RCC 7860 (cell line): ENCODE results near the gene DGUOK.
"Not testable (repeated sequence)": the region's sequence is repeated elsewhere in the genome, so short reads cannot be mapped to it uniquely, and the experiment has no call there.

Experiments
- DNase-seq: peaks from one replicate; pipeline ENCODE4 v3.0.0-alpha.2; 2015; ENCODE audit warnings: low spot score
- FAIRE-seq: peaks from 2 replicates; lab custom pipeline; 2012; peaks lifted over from hg19 to GRCh38; lab: Jason Lieb, UNC

DGUOK gene

DNA sequence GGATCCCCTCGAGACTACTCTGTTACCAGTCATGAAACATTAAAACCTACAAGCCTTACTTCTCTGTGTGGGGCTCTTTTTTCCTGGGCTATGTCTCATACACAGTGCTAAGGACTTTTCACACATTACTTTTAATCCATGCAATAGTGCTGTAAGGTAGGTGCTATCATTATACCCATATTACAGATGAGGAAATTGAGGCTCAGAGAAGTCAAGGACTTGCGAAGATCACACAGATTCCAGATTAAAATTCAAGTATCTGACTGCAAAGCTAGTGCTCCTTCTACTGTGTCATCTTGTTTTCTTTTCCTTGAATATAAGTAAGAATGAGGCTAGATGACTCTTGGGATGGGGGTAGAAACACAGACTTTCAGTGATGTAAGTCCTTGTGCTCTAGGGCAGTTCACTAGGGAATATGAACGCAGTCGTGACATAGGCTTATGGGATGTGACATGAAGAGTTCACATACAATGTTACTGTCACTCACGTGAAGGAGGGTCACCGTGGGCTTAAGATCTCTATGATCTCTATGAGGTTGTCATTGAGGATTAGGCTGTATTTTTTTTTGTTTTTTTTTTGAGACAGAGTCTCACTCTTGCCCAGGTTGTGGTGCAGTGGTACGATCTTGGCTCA, 7.0 kb upstream of the DGUOK start:
- FAIRE-seq (no peak), DNase-seq (no peak)

DNA sequence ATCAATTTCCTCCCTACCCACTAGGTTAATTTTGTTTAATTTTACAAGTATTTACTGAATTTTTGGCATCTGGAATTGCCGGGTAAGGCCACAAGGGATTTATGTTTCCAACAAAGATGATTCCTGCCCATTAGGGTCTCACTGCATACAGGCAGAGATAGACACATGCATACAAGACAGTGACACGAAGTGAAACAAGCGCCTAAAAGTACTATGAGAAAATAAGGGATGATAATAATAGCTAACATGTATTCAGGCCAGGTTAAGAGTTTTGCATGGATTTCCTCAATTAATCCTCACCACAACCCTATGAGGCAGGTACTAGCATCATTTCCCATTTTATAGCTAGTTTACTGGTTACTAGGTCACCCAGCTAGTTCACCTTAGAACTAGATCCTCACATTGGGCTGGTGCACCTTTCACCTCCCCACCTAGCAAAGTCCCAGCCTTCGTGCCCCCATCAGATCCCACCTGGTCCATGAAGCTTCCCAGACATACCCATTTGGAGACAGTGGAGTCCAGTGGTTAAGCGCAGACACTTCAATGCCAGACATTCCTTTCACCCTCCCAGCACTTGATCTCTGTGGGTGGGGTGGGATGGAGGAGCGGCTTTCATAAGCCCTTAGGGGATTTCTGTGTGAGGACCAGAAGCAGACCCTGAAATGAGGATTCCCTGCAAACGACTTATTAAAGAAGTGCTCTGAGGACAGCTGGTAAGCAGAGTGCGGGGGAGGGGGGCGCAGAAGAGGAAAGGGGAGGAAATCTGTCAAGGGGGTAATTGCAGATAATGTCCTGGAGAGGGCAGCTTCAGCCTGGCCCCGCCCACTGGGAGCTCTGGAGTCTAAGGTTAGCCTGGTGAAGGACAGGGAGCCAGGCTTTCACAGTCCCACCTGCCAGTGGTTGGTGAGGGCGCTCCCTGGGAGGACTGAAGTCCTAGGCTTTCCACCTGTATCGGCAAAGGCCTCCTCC, 5.8 kb upstream of the DGUOK start:
- FAIRE-seq = no peak
- DNase-seq = no peak

GRCh38 chr2:73921581-73921980, 5.1 kb upstream of the DGUOK start:
- DNase-seq (no peak), FAIRE-seq (no peak)

DNA sequence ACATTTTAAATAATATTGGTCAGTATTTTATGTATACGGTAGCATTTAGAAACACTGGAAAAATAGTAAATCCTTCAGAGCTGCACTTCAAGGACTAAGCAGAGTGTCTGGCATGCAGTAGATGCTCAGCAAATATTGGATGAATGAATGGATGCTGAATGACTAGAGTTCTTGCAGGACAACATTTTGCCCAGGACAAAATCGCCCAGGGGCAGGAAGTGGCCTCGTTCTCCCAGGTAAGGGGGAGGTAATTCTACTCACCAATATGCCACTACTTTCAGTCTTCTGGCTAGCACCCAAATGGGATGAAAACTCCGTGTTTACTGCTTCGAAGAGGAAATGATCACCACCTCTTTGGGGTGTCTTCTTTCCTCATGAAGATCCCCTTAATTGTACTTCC, 4.0 kb upstream of the DGUOK start:
- no peak for FAIRE-seq
- DNase-seq = no peak

DNA sequence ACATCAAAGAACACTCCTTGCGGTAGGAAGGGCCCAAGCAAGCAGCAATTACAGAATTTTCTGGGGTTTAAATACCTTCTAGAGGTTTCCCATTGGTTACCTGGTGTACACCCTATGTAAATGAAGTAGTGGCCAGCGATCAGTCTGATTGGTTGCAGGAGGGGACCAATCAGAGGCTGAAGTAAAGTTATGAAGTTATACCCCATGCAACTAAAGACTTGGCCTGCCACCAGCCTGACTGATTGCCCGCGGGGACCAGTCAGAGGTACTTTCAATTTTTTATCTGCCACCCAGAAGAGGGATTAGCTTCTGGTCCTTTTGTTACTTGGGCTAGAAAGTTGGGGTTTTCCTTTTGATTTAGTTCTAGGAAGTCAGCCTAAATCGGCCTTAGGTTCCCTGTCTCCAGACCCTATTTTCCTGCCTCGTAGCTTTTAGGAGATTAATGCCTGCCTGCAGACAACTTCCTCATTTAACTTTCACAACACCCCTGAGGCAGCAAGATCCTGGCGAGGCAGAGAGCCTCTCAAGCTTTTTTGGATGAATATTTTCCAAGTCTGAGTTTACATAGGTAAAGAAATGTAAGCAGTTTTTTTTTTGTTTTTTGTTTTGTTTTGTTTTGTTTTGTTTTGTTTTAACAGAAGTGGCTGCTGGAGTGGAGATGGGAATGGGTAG, 1.5 kb upstream of the DGUOK start:
- no peak for DNase-seq
- FAIRE-seq = no peak

- DNase-seq (no peak), FAIRE-seq (no peak)
Measured at GRCh38 chr2:73925853-73926492, 707 bp upstream of the DGUOK start.

DNA sequence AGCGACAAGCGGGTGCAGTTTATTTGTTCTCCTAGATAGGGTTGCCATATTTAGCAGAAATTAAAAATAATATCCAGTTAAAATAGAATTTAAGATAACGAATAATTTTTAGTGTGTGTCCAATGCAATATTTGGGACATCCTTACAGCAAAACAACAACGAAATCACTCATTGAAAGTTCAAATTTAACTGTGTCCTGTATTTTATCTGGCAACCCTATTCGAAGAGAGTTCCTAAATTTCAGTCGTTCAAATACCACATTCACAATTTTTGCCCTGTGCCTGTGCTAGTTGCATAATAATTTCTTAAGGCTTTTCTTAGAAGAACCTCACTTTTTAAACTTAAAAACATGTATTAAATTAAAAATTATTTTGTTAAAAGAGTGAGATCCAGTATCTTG, 664 bp downstream of the DGUOK start:
- FAIRE-seq (no peak), DNase-seq (no peak)

DNA sequence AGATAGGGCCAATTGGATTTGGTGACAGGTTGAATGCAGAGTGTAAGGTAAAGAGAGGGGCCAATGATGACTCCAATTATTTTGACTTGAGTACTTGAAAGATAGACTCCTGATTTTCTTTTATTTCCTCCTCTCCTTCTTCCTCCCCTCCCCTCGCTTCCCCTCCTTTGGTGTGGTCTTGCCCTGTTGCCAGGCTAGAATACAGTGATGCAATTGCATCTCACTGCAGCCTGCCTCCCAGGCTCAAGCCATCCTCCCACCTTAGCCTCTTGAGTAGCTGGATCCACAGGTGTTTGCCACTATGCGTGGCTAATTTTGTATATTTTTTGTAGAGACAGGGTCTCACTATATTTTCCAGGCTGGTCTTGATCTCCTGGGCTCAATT, 2.3 kb downstream of the DGUOK start:
- FAIRE-seq (no peak), DNase-seq (no peak)

- FAIRE-seq (no peak), DNase-seq (no peak)
Measured at GRCh38 chr2:73930386-73930785, 3.7 kb downstream of the DGUOK start.

DNA sequence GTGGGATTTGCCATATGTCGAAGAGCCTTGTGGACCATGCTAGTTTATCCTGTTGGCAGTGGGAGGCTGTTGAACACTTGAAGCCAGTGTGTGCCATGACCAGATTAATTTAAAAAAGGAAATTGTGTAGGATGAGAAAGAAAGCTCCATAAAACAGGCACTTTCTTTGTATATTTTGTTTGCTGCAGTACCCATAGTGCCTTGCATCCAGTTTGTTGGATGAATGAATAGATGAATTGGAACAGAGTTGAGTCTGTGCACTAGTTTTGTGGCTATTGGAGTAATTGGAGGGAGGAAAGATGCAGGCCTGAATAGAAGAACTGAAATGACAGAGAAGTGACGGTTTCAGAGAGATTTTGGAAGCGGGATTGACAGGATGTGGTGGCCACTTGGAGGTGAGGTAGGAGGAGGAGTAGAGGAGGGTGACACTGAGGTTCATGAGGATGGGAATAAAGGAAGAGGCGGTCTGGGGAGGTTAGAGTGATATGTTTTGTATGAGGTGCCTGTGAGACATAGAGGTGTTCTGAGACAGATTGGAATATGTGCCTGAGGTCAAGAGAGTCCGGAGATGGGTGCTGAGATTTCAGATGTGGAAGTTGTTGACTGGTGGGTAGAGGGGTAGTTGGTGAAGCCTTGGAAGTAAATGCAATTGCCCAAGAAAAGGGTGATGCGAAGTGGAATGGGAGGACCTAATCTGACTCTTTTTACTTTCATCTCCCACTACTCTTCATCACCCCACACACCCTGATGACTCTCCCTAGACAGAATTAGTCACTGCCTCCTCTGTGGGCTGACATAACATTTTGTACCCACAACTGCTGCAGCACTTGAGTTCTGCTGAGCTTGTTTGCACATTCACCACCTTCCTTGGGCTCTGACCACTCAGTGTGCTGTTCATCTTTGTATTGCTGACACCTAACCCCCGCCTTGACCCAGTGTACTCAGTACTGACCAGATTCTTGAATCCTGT, 5.1 kb downstream of the DGUOK start:
- peak; percentile 67 for DNase-seq
- FAIRE-seq = peak; percentile 76

DNA sequence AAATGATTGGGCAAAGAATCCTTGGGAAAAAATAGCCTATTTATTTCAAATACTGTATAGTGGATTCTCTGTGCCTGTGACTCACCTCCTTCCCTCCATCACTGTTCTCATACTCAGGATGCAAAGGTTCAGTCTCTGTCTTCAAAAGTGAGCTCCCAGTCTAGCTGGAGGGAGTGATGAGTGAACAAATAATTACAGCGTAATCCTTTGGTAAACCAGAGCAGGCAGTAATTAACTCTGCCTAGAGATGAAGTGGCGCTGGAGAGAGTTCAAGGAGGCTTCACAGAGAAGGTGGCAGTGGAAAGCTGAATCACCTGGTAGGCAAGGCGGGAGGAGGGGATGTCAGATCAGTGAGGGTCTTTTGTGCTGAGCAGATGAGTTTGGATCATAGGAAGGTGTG, 6.5 kb downstream of the DGUOK start:
- FAIRE-seq = no peak
- DNase-seq = no peak

- DNase-seq (no peak), FAIRE-seq (no peak)
Measured at GRCh38 chr2:73935641-73936040, 9.0 kb downstream of the DGUOK start.

DNA sequence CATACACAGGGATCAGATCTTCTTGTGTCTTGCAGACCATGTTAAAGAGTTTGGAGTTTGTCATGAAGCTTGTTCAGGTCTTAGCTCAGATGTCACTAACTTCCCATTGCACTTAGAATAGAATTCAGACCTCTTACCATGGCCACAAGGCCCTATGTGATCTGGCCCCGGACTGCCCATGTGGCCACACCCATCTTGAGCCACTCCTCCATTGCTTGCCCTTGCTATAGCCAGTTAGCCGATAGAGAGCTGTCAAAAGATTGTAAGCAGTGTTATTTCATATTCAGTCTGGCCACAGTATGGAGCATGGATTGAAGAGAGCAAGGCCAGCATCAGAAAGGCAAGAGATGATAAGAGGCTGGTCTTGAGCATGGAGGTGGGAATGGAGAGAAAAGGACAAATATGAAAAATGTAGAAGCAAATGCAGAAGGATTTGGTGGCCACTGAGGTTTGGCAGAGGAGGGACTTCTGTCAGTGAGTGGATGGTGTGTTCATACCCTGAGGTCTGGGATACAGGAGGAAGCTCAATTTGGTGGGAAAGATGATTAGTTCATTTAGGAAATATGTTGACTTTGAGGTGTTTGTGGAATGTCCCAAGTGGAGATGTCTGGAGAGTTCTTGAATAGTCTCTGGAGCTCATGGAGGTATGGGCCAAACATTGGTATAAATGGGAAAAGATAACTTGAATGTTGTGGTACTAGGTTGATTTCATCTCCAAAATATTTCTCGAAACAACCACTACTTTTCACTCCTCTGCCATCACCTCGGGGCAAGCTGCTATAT, 10.6 kb downstream of the DGUOK start:
- no peak for DNase-seq
- no peak for FAIRE-seq

DNA sequence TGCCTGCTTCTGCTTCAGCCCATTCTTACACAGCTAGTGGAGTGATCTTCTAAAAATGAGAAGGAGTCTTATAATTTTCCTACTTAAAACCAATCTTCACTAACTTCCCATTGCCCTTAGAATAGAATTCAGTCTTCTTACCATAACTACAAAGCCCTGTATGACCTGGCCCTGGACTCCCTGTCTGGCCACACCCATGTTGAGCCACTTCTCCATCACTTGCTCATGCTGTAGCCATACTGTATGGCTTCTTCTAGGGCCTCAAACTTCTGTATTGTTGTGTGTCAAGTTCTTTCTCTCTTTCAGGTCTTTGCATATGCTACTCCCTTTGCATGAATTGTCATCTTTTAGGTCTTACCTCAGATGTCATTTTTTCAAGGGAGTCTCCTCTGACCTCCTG, 11.2 kb downstream of the DGUOK start:
- FAIRE-seq (no peak), DNase-seq (no peak)

- DNase-seq = peak; percentile 65
- FAIRE-seq = peak; percentile 69
Measured at GRCh38 chr2:73938718-73939352, 12.2 kb downstream of the DGUOK start.

DNA sequence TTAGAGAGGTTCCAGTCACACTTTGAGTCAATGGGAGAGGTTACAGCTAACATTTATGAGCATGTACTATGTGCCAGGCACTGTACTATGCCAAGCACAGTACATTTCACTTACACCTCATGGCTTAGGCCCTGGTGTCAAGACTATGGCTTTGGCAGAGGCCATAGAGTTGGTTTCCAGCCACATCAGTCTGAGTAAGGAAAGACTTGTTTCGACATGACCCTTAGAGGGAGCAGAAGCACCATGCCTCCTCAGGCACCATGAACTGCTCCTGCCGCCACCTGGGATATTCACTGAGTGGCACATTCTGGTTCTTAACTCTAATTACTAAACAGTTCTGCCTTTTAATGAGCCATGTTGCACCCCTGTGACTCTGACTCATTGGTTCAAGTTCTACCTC, 12.7 kb downstream of the DGUOK start:
- DNase-seq = no peak
- FAIRE-seq = no peak

GRCh38 chr2:73940066-73940465, 13.4 kb downstream of the DGUOK start:
- DNase-seq, FAIRE-seq: not testable (repeated sequence)

DNA sequence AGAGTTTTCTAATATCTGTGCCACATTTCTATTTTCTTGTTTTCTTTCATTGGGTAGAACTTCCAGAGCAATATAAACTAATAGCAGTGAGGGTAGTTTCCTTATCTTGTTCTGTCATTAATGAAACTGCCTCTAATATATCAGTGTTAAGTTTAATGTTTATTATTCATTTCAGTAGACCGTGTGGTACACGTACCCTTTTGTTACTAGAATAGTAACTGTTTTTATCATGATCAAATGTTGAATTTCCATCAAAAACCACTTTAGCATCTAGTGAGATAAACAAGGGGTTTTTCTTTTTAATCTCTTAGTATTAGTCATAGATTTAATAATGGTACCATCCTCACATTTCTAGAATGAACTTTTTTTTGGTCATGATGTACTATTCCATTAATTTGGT, 16.0 kb downstream of the DGUOK start:
- FAIRE-seq (no peak), DNase-seq (no peak)

DNA sequence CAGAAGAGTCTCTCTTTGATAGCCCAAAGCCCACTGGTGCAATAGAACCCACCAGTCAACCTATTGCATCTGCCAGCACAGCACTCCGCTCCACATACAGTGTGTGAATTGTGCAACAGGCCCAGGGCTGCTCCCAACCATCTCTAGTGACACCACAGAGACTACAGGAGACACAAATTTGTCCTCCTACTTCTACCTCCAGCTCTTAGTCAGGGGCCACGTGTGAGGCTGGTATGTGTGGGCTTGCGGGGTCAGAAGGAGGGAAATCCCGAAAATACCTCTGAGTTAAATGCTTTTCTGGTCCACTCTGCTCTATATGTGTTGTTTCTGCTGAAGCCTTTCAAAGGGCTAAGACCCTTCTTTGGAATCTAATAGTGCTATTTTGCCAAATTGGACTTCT, 18.0 kb downstream of the DGUOK start:
- DNase-seq (no peak), FAIRE-seq (no peak)
